ENCODE data around the gene CLCNKA.

- TF ChIP-seq POLR2A (IDR thresholded peaks at IDR 0.05; ENCODE audit: extremely low read depth, insufficient read length) (no peak), CTCF (IDR thresholded peaks at IDR 0.05; ENCODE audit: low read depth, low read length) (no peak), MAX (IDR thresholded peaks at IDR 0.05; ENCODE audit: low read depth, low read length) (no peak), MYC (IDR thresholded peaks at IDR 0.05; ENCODE audit: low read depth, low read length) (no peak)
Measured at GRCh38 chr1:16018308-16018707, 3.5 kb upstream of the CLCNKA start.

Measured in NB4 (cell line).